Measurements from ENCODE around the gene PPFIA4. TPM values are rescaled to one million over a fixed set of nuclear protein-coding genes. Genes with fewer than 3 reads are reported as not detected.

Gene PPFIA4
- total RNA-seq, 1 experiment from 2014 or later, result 21.1 TPM

GRCh38 chr1:203054642-203055041 is 28.4 kb downstream of the PPFIA4 start (continued):
- TF ChIP-seq AFF4 (CRISPR knock-in tag; IDR thresholded peaks at IDR 0.05; ENCODE audit: borderline replicate concordance) (no peak), E2F4 (CRISPR knock-in tag; IDR thresholded peaks at IDR 0.05; ENCODE audit: borderline replicate concordance, low read depth) (no peak)

GRCh38 chr1:203055161-203055799 is 29.0 kb downstream of the PPFIA4 start:
- Mint-ChIP-seq H3K9me3 (no peaks in the 10 kb centered on the region), H3K4me3 (no peak overlapping the region), H3K4me1 (peaks cover 47% of the 10 kb centered on the region), H3K27ac (no peak overlapping the region), H3K36me3 (peaks cover 29% of the 10 kb centered on the region), H3K27me3 (ENCODE audit: low read depth) (no peaks in the 10 kb centered on the region)
- ChIA-PET POLR2A (interaction anchor here (0.5 to 0.6 kb wide), 3 partner anchors 15 to 438 kb away, joined by 3 to 4 read pairs (median 3); no protein-coding TSS in a partner anchor), CTCF (interaction anchor here (0.6 to 11.5 kb wide), 26 partner anchors 9 to 1497 kb away, joined by 3 to 412 read pairs (median 6); partner anchors contain the start of genes ADORA1 and PPFIA4)
- ATAC-seq (peak; percentile 64), DNase-seq (ENCODE audit: low spot score) (peak; percentile 69)
- no peak for TF ChIP-seq ZBTB21 (CRISPR knock-in tag; IDR thresholded peaks at IDR 0.05; ENCODE audit: borderline replicate concordance)
- TF ChIP-seq E2F5 (CRISPR knock-in tag; IDR thresholded peaks at IDR 0.05), result no peak
- no peak for TF ChIP-seq CBFB (CRISPR knock-in tag; IDR thresholded peaks at IDR 0.05; ENCODE audit: low read depth)
- TF ChIP-seq NR3C1 (CRISPR knock-in tag; conservative IDR thresholded peaks at IDR 0.05; ENCODE audit: low read depth), result no peak
- TF ChIP-seq MYBL2 (CRISPR knock-in tag; IDR thresholded peaks at IDR 0.05), result no peak
- no peak for TF ChIP-seq ATF3 (CRISPR knock-in tag; conservative IDR thresholded peaks at IDR 0.05)
- no peak for TF ChIP-seq ELF4 (CRISPR knock-in tag; IDR thresholded peaks at IDR 0.05; ENCODE audit: low read depth)
- no peak for TF ChIP-seq IRF1 (CRISPR knock-in tag; IDR thresholded peaks at IDR 0.05)
- TF ChIP-seq ZNF416 (CRISPR knock-in tag; IDR thresholded peaks at IDR 0.05), result no peak
- no peak for TF ChIP-seq FOXP1 (CRISPR knock-in tag; IDR thresholded peaks at IDR 0.05; ENCODE audit: borderline replicate concordance)
- no peak for TF ChIP-seq ZNF425 (CRISPR knock-in tag; conservative IDR thresholded peaks at IDR 0.05)
- TF ChIP-seq MXD4 (CRISPR knock-in tag; IDR thresholded peaks at IDR 0.05; ENCODE audit: borderline replicate concordance), result no peak
- no peak for TF ChIP-seq ATF2 (CRISPR knock-in tag; IDR thresholded peaks at IDR 0.05; ENCODE audit: borderline replicate concordance, low read depth)
- no peak for TF ChIP-seq PRDM15 (CRISPR knock-in tag; IDR thresholded peaks at IDR 0.05)
- no peak for TF ChIP-seq FOXP4 (CRISPR knock-in tag; IDR thresholded peaks at IDR 0.05)
